ENCODE data around the gene C1QL3.
A peak's percentile ranks its signal among the peaks of the same experiment; 100 is the strongest.

The C1QL3 gene

DNA sequence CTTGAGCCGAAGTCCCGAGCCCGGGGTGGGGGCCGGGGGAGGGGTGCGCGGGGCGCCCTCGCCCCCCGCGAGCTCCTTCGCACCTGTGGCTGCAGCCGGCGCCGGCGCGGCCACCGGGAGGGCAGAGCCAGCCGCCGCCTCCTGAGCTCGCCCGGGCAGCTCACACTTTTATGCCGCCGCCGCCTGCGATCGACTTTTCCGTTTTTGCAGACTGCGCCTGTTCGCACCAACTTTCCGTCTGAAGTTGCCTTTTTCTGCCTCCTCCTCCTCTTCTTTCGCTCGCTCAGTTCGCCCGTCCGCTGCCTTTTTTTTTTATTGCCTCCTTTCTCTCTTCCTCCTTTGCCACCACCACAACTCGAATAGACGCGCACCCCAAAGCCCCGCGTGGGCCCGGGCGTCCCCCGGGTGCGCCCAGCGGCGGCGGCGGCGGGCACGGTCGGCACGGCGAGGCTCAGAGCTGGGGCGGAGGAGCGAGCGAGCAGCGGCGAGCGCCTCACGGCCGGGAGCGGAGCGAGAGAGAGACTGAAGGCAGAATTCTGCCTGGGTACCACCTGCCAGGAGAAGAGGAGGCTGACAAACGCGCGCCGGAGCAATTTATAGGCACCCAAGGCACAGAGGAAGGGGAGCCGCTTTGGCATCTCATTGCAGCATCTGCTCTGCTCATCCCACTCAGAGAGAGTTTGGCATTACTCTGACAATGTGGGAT is at the start of gene C1QL3:
Gene C1QL3, minus strand, starts transcription at position 569 of the 706 bp plus-strand sequence. CDS start 814 bp downstream, outside the sequence.
- H3K4me3 ChIP-seq (ENCODE audit: low read depth, low read length), result peak within 1 kb of the TSS; percentile 60

- H3K4me3 ChIP-seq (ENCODE audit: low read depth, low read length), result no peak overlapping the region
Measured at GRCh38 chr10:16570731-16571130, 49.1 kb upstream of the C1QL3 start.

DNA sequence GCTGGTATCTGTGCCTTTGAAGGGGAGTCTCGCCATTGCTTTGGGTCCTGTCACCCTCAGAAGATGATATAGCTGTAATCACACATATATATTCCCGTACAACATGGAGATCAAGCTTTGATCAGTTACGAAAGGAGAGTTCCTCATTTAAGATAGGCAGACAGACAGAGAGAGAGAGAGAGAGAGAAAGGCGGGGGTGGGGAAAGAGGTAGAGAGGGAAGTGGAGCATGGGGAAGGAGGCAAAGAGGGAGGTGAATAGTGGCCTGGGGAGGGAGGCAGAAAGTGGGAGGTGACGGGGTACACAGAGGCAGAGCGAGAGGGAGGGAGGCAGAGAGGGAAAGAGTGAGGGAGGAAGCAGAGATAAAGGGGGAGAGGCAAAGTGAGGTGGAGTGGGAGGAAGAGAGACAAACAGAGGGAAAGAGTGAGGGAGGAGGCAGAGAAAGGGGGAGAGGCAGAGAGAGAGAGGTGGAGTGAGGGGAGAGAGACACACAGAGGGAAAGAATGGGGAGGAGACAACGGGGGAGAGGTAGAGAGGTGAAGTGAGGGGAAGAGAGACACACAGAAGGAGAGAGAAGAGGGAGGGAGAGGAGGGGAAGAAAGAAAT is 44.6 kb upstream of the C1QL3 start:
- no peak overlapping the region for H3K4me3 ChIP-seq (ENCODE audit: low read depth, low read length)

GRCh38 chr10:16565604-16566003 is 43.9 kb upstream of the C1QL3 start:
- no peak overlapping the region for H3K4me3 ChIP-seq (ENCODE audit: low read depth, low read length)

- no peak overlapping the region for H3K4me3 ChIP-seq (ENCODE audit: low read depth, low read length)
Measured at GRCh38 chr10:16562891-16563290, 41.2 kb upstream of the C1QL3 start.

DNA sequence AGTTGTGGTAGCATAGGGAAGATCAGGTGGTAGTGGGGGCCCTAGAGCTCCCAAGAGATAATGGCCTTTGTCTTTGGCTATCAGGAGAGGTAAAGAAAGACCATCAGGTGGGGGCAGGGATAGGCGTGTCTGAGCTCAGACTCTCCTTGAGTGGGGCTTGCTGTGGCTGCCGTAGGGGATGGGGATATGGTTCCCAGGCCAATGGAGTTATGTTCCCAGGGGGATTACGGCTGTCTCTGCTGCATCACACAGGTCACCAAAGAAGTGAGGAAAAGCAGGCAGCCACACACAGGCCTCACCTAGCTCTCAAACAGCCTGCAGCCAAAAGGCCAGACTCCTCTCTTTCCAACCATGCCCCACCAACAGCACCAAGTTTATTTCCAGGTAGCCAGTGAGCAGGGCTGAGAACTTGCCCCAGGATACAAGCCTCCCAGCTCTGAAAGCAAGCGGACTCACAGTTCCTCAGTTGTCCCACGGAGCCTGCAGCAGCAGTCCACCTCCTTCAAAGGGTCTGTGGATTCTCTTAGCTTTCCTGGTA is 37.6 kb upstream of the C1QL3 start:
- H3K4me3 ChIP-seq (ENCODE audit: low read depth, low read length), result no peak overlapping the region

- no peak overlapping the region for H3K4me3 ChIP-seq (ENCODE audit: low read depth, low read length)
Measured at GRCh38 chr10:16547973-16548372, 26.3 kb upstream of the C1QL3 start.

- no peak overlapping the region for H3K4me3 ChIP-seq (ENCODE audit: low read depth, low read length)
Measured at GRCh38 chr10:16545116-16545736, 23.5 kb upstream of the C1QL3 start.

- H3K4me3 ChIP-seq (ENCODE audit: low read depth, low read length), result no peak overlapping the region
Measured at GRCh38 chr10:16544591-16544990, 22.9 kb upstream of the C1QL3 start.

GRCh38 chr10:16544099-16544498 is 22.4 kb upstream of the C1QL3 start:
- H3K4me3 ChIP-seq (ENCODE audit: low read depth, low read length), result no peak overlapping the region

GRCh38 chr10:16536155-16536554 is 14.5 kb upstream of the C1QL3 start:
- H3K4me3 ChIP-seq (ENCODE audit: low read depth, low read length), result no peak overlapping the region

DNA sequence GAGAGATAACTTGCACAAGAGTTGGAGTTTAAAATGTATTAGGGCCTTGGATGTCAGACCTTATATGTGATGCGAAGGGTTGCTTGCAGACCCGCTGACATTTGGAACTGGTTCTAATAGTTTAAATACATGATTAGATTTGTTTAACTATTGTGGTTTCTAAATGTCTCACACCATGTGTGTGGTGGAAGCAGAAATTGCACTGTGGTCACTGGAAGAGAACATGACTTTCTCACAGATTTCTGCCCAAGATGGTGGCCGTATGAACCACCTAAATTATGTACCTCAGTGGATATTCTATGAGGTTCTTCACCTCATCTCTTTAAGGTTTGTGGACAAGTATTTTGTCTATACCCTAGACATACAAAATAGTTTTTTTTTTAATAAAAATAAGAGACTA is 8.2 kb upstream of the C1QL3 start:
- no peak overlapping the region for H3K4me3 ChIP-seq (ENCODE audit: low read depth, low read length)

DNA sequence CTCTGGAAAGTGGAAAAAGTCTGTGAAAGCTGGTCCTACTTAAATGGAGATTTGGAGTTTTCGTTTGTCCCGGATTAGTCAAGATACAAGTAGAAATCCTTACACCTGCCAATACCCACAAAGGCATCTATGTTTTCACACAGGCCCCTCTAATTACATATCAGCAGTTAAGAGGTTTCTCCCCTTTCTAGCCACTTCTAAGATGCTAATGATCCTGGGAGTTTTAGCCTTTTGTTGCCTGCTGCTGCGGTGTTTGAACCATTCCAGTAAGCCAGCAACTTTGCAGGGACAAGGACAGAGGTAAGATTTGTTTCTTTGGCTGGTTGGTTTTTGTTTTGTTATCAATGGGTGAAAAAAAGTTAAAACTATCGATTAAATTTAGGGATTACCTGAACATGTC is 5.8 kb upstream of the C1QL3 start:
- no peak overlapping the region for H3K4me3 ChIP-seq (ENCODE audit: low read depth, low read length)

GRCh38 chr10:16520900-16521299 is 779 bp downstream of the C1QL3 start:
- H3K4me3 ChIP-seq (ENCODE audit: low read depth, low read length), result peak overlapping the region; percentile 60

DNA sequence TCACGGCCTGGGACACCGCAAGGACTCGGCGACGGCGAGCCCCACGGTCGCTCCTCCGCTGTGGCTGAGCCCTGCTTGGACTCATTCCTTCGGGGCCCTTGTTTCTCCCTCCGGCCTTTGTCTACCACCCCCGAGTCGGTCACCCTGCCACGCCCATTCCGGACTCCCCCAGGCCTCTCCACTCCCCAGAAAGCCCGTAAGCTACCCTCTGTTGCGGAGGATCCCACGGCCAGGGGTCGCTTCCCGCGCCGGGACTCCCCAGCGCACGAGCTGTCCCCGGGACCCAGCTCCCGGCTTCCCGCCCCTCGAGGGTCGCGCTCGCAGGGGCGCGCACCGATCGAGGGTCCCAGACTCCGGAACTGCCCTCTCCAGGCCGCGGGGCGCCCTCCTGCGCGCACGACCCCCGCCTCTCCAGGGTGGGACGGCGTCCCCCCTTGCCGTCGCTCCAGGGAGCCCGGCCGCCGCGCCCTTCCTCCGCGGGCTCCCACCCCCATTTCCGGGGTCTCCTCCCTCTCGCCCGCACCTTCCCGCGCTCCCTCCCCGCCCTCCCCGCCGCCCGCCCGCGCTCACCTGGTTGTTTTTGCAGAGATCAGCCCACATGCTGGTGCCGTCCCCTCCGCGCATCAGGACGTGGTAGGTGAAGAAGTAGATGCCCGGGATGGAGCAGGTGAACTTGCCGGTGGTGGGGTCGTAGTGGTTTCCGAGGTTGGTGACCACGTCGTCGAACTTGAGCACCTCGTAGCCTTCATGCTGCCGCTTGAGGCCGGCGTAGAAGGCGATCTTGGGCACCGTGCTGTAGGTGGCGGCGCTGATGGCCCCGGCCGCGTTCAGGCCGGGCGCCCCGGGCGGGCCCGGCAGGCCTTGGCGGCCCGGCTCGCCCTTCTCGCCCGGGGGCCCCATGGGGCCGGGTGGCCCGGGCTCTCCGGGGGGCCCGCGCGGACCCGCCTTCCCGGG is 1.5 kb downstream of the C1QL3 start:
- peak overlapping the region; percentile 60 for H3K4me3 ChIP-seq (ENCODE audit: low read depth, low read length)

GRCh38 chr10:16519250-16519907 is 2.3 kb downstream of the C1QL3 start:
- H3K4me3 ChIP-seq (ENCODE audit: low read depth, low read length), result peak overlapping the region; percentile 60

- H3K4me3 ChIP-seq (ENCODE audit: low read depth, low read length), result no peak overlapping the region
Measured at GRCh38 chr10:16518822-16519221, 2.9 kb downstream of the C1QL3 start.

DNA sequence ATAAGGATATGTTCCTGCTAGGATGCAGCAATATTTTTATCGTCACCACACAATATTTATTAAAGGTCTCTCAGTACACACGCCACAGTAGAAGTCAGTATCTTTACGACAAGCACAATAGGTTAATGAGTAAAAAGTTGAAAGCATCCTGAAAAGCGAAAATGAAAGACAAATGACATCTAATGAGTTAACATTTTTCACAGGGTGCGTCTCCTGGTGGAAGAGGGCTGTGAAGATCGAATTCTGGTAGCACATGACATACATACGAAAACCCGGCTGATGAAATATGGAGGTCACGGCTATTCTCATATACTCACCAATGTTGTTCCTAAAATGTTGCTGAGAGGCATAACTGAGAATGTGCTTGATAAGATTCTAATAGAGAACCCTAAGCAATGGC is 10.8 kb downstream of the C1QL3 start:
- no peak overlapping the region for H3K4me3 ChIP-seq (ENCODE audit: low read depth, low read length)

GRCh38 chr10:16509996-16510395 is 11.7 kb downstream of the C1QL3 start:
- no peak overlapping the region for H3K4me3 ChIP-seq (ENCODE audit: low read depth, low read length)

GRCh38 chr10:16505161-16505560 is 16.5 kb downstream of the C1QL3 start:
- no peak overlapping the region for H3K4me3 ChIP-seq (ENCODE audit: low read depth, low read length)

All from iPS-11a (cell line).